Common myeloid progenitor, CD34-positive (primary cell): ENCODE measurements around the gene GDPD5.

Experiments used
- CTCF ChIA-PET: fragments of 350-600 bp; sonication (Branson Sonifier 250); formaldehyde crosslinking; loops from one replicate; lab custom pipeline; 2021; ENCODE audit warnings: antibody characterized with exemption; lab: Charles Lee
- POLR2A ChIA-PET: fragments of 350-600 bp; sonication (Branson Sonifier 250); formaldehyde crosslinking; loops from one replicate; lab custom pipeline; 2021; ENCODE audit warnings: antibody characterized with exemption; lab: Charles Lee
- DNase-seq, 3 donors: peaks; one replicate each; pipeline versions ENCODE4 v3.0.0 to v3.0.0-alpha.2; 2013
- H3K27ac ChIP-seq, 2 experiments: 1 replicate in 1 of 2; 2 replicates in 1 of 2; pipeline ENCODE4 v1.7.0; 2013; ENCODE audit warnings: inconsistent platforms in 2 of 2, low read length in 2 of 2, mild to moderate bottlenecking in 2 of 2, low read depth in 1 of 2, moderate library complexity in 1 of 2; ENCODE audit not compliant: severe bottlenecking in 2 of 2, insufficient read depth in 1 of 2, poor library complexity in 1 of 2
- H3K27me3 ChIP-seq, 5 experiments: replicated peaks in 2 of 5; 1 replicate in 3 of 5; 2 replicates in 2 of 5; pipeline versions ENCODE4 v1.6.1 to v1.7.0; 2013; ENCODE audit warnings: low read length in 4 of 5, mild to moderate bottlenecking in 2 of 5, moderate library complexity in 2 of 5, inconsistent platforms in 1 of 5; ENCODE audit not compliant: insufficient read depth in 5 of 5, control insufficient read depth in 4 of 5
- H3K36me3 ChIP-seq, 4 experiments: 1 replicate in 2 of 4; 2 replicates in 2 of 4; pipeline versions ENCODE4 v1.6.1 to v1.7.0; 2013; ENCODE audit warnings: low read length in 3 of 4, control low read depth in 1 of 4, mild to moderate bottlenecking in 1 of 4; ENCODE audit not compliant: control insufficient read depth in 4 of 4, insufficient read depth in 4 of 4
- H3K4me1 ChIP-seq, 4 experiments: 1 replicate in 3 of 4; 2 replicates in 1 of 4; pipeline versions ENCODE4 v1.6.1 to v1.7.1; 2013; ENCODE audit warnings: low read length in 3 of 4, mild to moderate bottlenecking in 3 of 4, control low read depth in 1 of 4, inconsistent platforms in 1 of 4, moderate library complexity in 1 of 4; ENCODE audit not compliant: control insufficient read depth in 4 of 4, insufficient read depth in 4 of 4; ENCODE audit errors: control extremely low read depth in 1 of 4
- H3K4me3 ChIP-seq, 7 experiments: 1 replicate in 4 of 7; 2 replicates in 3 of 7; pipeline versions ENCODE4 v1.5.1 to v1.7.0; 2013; ENCODE audit warnings: mild to moderate bottlenecking in 7 of 7, low read length in 6 of 7, moderate library complexity in 6 of 7, inconsistent platforms in 2 of 7, low read depth in 2 of 7, control low read depth in 1 of 7; ENCODE audit not compliant: insufficient read depth in 4 of 7, control insufficient read depth in 1 of 7; ENCODE audit errors: extremely low read depth in 1 of 7
- H3K9me3 ChIP-seq, 5 experiments: 1 replicate in 4 of 5; 2 replicates in 1 of 5; pipeline versions ENCODE4 v1.6.1 to v1.7.1; 2013; ENCODE audit warnings: low read length in 4 of 5, mild to moderate bottlenecking in 2 of 5, inconsistent platforms in 1 of 5, low read depth in 1 of 5, moderate library complexity in 1 of 5; ENCODE audit not compliant: control insufficient read depth in 4 of 5, insufficient read depth in 2 of 5; ENCODE audit errors: control extremely low read depth in 1 of 5
- WGBS: methylation state at CpG from one replicate; pipeline ENCODE4 v1.1.5; 2013; ENCODE audit not compliant: insufficient coverage; 5-methylcytosine and 5-hydroxymethylcytosine counted together

The GDPD5 gene

DNA sequence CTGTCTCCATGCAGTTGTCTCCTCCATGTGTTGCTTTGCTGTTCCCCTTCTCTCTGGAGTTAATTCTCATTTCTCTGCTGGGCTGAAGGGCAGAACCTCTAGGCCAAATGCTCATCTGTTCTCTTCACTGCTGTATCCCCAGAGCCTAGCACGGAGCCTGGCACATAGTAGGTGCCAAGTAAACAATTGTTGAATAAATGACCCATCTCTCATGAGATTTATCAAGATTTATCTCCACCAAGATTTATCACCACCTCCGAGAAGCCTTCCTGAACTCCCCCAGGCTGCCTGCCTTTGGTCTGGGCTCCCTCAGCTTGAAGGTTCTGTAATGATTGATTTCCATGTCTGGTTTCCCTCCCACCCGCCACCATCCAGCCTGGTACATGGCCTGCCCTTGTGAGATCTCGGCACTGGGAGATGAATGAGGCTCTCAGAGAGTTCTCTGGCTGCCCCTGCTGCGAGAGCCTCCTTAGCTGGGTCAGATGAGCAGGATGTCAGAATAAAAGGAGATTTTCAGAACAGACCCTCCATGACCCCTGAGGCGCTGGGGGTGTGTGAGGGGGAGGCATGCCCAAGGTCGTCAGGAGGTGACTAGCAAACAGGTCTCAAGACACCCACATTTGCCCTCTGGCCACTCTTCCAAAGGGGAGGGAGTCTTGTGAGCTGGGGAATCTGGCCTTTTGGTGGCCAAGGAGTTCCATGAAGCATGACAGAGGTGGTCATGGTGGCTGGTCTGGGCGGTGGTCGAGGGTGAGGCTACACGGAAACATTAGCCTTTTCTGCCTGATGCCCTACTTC, 2.4 kb upstream of the GDPD5 start:
- DNase-seq: no peak
- WGBS: 76% methylated on average over 9 of the region's 10 CpGs
- Histone ChIP-seq H3K4me3 (no peak overlapping the region), H3K36me3 (no peaks in the 10 kb centered on the region), H3K27ac (no peak overlapping the region), H3K4me1 (peaks cover 0 to 20% (median 18%) of the 10 kb centered on the region in 4 experiments), H3K9me3 (no peaks in the 10 kb centered on the region), H3K27me3 (peaks cover 0 to 22% (median 10%) of the 10 kb centered on the region in 5 experiments)
- POLR2A ChIA-PET: no interaction called here
- CTCF ChIA-PET: interaction anchor here (0.7 to 13.0 kb wide), 13 partner anchors 8 to 248 kb away, joined by 3 to 229 read pairs (median 4); no protein-coding TSS in a partner anchor

- peaks cover 0 to 22% (median 11%) of the 10 kb centered on the region in 5 experiments for H3K27me3 ChIP-seq
- H3K36me3 ChIP-seq: no peaks in the 10 kb centered on the region
- ChIA-PET CTCF (interaction anchor here (13.0 kb wide), 1 partner anchor 85 kb away, joined by 229 read pairs; no protein-coding TSS in a partner anchor), POLR2A (no interaction called here)
- no peak for DNase-seq
- no peaks in the 10 kb centered on the region for H3K9me3 ChIP-seq
- peaks cover 0 to 20% (median 17%) of the 10 kb centered on the region in 4 experiments for H3K4me1 ChIP-seq
- H3K4me3 ChIP-seq: peak overlapping the region in 1 of 7 experiments; percentile 72
- 100% methylated on average over 3 of the region's 5 CpGs for WGBS
- no peak overlapping the region for H3K27ac ChIP-seq
Measured at GRCh38 chr11:75527130-75527529, 1.4 kb upstream of the GDPD5 start.

- peaks cover 0 to 20% (median 17%) of the 10 kb centered on the region in 4 experiments for H3K4me1 ChIP-seq
- WGBS: 0% methylated on average over 11 of the region's 21 CpGs
- POLR2A ChIA-PET: interaction anchor here (1.1 kb wide), 1 partner anchor 51 kb away, joined by 3 read pairs; no protein-coding TSS in a partner anchor
- DNase-seq: no peak
- no peak overlapping the region for H3K27ac ChIP-seq
- H3K4me3 ChIP-seq: peak overlapping the region; percentile 44 to 91 (median 73)
- CTCF ChIA-PET: interaction anchor here (0.6 to 13.0 kb wide), 3 partner anchors 8 to 84 kb away, joined by 3 to 229 read pairs (median 3); no protein-coding TSS in a partner anchor
- peaks cover 0 to 22% (median 11%) of the 10 kb centered on the region in 5 experiments for H3K27me3 ChIP-seq
- H3K36me3 ChIP-seq: no peaks in the 10 kb centered on the region
- H3K9me3 ChIP-seq: no peaks in the 10 kb centered on the region
Measured at GRCh38 chr11:75526192-75526541, 426 bp upstream of the GDPD5 start.

GRCh38 chr11:75524665-75525432, 892 bp downstream of the GDPD5 start:
- ChIA-PET CTCF (interaction anchor here (0.9 to 2.0 kb wide), 4 partner anchors 10 to 81 kb away, joined by 3 to 11 read pairs (median 4); no protein-coding TSS in a partner anchor), POLR2A (interaction anchor here (1.1 kb wide), 1 partner anchor 50 kb away, joined by 3 read pairs; no protein-coding TSS in a partner anchor)
- peaks cover 0 to 22% (median 11%) of the 10 kb centered on the region in 5 experiments for H3K27me3 ChIP-seq
- WGBS: 6% methylated on average over 48 of the region's 51 CpGs
- H3K36me3 ChIP-seq: no peaks in the 10 kb centered on the region
- peak overlapping the region; percentile 60 to 91 (median 76) for H3K4me3 ChIP-seq
- H3K27ac ChIP-seq: no peak overlapping the region
- peak in 2 of 3 donors; percentile 23 to 29 for DNase-seq
- peaks cover 0 to 20% (median 17%) of the 10 kb centered on the region in 4 experiments for H3K4me1 ChIP-seq
- H3K9me3 ChIP-seq: no peaks in the 10 kb centered on the region

DNA sequence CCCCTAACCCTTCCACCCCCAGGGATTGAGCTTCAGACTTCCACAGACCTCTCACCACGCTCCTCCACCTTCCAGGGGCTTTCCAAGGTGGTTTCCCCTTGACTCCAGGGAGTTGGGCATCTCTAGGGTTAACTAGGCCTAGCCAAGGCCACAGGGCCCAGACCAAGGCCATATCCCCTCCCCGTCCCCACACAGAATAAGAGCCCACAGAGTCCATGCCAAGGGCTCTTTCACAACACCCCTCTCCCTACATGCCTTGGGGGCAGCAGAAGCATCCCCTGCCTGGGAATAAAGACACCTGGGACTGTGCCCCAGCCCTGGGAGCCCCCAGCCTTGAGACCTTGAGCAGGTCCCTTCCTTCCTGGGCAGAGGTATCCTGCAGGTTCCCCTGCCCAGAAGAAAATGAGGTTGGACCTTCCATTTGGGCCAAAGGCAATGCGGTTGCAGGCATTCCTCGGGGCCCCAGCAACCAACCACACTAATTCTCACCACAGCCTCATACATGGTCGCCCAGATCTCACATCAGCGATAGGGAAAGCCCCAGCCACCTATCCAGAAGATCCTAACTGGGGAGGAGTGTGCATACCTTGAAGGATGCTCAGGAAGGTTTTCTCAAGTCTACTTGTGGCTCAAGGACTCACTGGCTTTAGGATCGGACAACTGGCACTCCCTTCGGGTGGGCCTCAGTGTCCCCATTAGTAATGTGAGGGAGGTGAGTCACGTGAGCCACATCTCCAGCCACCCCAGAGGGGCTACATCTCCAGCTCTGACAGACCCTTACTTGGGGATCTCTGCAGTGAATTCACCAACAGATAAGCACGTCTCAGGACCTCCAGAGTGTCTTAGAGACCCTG, 1.7 kb downstream of the GDPD5 start:
- ChIA-PET POLR2A (no interaction called here), CTCF (interaction anchor here (0.9 to 6.3 kb wide), 6 partner anchors 8 to 80 kb away, joined by 3 to 58 read pairs (median 8); no protein-coding TSS in a partner anchor)
- Histone ChIP-seq H3K27me3 (peaks cover 0 to 22% (median 11%) of the 10 kb centered on the region in 5 experiments), H3K36me3 (no peaks in the 10 kb centered on the region), H3K4me3 (peak overlapping the region in 3 of 7 experiments; percentile 72 to 91 (median 73)), H3K9me3 (no peaks in the 10 kb centered on the region), H3K4me1 (peaks cover 0 to 21% (median 17%) of the 10 kb centered on the region in 4 experiments), H3K27ac (no peak overlapping the region)
- DNase-seq: no peak
- 97% methylated on average over 6 of the region's 10 CpGs for WGBS

DNA sequence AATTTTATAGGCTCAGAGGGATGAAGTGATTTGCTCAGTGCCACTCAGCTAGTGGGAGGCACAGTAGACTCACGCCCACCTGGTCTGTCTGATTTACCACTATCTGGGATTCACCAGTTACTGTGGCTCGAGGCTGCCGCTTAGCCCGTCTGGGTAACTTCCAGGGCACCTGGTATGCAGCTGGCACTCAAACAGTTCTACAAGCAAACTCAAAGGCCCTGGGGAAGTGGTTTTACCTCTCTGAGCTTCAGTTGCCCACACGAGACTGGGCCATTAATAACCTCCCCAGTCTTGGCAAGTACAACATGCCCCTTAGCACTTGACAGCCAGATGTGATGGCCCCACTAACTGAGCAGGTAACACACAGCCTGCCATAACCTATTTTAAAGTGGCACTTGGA, 2.6 kb downstream of the GDPD5 start:
- H3K9me3 ChIP-seq: no peaks in the 10 kb centered on the region
- 79% methylated on average over 5 of the region's 5 CpGs for WGBS
- H3K27me3 ChIP-seq: peaks cover 0 to 22% (median 11%) of the 10 kb centered on the region in 5 experiments
- no peak for DNase-seq
- no peak overlapping the region for H3K4me3 ChIP-seq
- peaks cover 0 to 29% (median 24%) of the 10 kb centered on the region in 4 experiments for H3K4me1 ChIP-seq
- H3K27ac ChIP-seq: no peak overlapping the region
- no peaks in the 10 kb centered on the region for H3K36me3 ChIP-seq
- CTCF ChIA-PET: interaction anchor here (1.1 to 6.3 kb wide), 4 partner anchors 9 to 43 kb away, joined by 3 to 58 read pairs (median 25); no protein-coding TSS in a partner anchor
- POLR2A ChIA-PET: no interaction called here
